SK-N-SH (cell line): ENCODE results near the gene XPA.

Experiments used
- ELF1 ChIP-seq: IDR thresholded peaks from 2 replicates; pipeline ENCODE4 v1.4.0; 2012
- EP300 ChIP-seq, 2 experiments: IDR thresholded peaks; 2 replicates each; pipeline versions ENCODE4 v1.4.0 to v1.6.1; 2012; ENCODE audit warnings: borderline replicate concordance in 1 of 2, low read depth in 1 of 2, low read length in 1 of 2
- FOXJ3 ChIP-seq: sonication (generic); formaldehyde crosslinking; IDR thresholded peaks from 2 replicates; pipeline ENCODE4 v1.5.1; 2020; ENCODE audit warnings: mild to moderate bottlenecking, missing genetic modification reagents
- FOXM1 ChIP-seq: IDR thresholded peaks from 2 replicates; pipeline ENCODE4 v1.4.0; 2012; ENCODE audit warnings: low read depth, mild to moderate bottlenecking
- RAD21 ChIP-seq: IDR thresholded peaks from 2 replicates; pipeline ENCODE4 v1.6.1; 2012; ENCODE audit warnings: mild to moderate bottlenecking, low read length
- TAF1 ChIP-seq: IDR thresholded peaks from 2 replicates; pipeline ENCODE4 v1.6.1; 2012; ENCODE audit warnings: low read depth, mild to moderate bottlenecking, low read length, moderate library complexity, borderline replicate concordance
- YY1 ChIP-seq: IDR thresholded peaks from 2 replicates; pipeline ENCODE4 v1.4.0; 2012; ENCODE audit warnings: low read depth, mild to moderate bottlenecking
- TF ChIP-seq, protein P1 (sequence below): fragments of 200-600 bp; sonication (generic); IDR thresholded peaks from 2 replicates; pipeline ENCODE4 v1.6.1; 2017; ENCODE audit warnings: antibody characterized with exemption, mild to moderate bottlenecking, moderate library complexity

- TF ChIP-seq, protein P1, sequence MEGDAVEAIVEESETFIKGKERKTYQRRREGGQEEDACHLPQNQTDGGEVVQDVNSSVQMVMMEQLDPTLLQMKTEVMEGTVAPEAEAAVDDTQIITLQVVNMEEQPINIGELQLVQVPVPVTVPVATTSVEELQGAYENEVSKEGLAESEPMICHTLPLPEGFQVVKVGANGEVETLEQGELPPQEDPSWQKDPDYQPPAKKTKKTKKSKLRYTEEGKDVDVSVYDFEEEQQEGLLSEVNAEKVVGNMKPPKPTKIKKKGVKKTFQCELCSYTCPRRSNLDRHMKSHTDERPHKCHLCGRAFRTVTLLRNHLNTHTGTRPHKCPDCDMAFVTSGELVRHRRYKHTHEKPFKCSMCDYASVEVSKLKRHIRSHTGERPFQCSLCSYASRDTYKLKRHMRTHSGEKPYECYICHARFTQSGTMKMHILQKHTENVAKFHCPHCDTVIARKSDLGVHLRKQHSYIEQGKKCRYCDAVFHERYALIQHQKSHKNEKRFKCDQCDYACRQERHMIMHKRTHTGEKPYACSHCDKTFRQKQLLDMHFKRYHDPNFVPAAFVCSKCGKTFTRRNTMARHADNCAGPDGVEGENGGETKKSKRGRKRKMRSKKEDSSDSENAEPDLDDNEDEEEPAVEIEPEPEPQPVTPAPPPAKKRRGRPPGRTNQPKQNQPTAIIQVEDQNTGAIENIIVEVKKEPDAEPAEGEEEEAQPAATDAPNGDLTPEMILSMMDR: no peak
- TF ChIP-seq YY1 (no peak), TAF1 (no peak), EP300 (IDR thresholded peaks at IDR 0.05; ENCODE audit: borderline replicate concordance in 1 of 2, low read depth in 1 of 2, low read length in 1 of 2) (no peak), RAD21 (no peak), ELF1 (no peak), FOXM1 (no peak), FOXJ3 (CRISPR knock-in tag) (no peak)
These were observed 37.4 kb downstream of the XPA start for GRCh38 chr9:97659771-97660170.
